DOHH2 (cell line): Measurements from ENCODE around the gene MBP.

Experiments
- H3F3A ChIP-seq: fragments of 200-600 bp; sonication (generic), shearing (Covaris generic); 2 replicates; pipeline ENCODE4 v1.6.0; 2016; ENCODE audit warnings: antibody characterized with exemption, mild to moderate bottlenecking; ENCODE audit not compliant: control insufficient read depth, insufficient read depth
- H3K27ac ChIP-seq: fragments of 200-600 bp; sonication (generic); 2 replicates; pipeline ENCODE4 v1.5.1; 2014; ENCODE audit warnings: low read depth, mild to moderate bottlenecking, low read length, moderate library complexity
- H3K27me3 ChIP-seq: fragments of 200-600 bp; sonication (generic); 2 replicates; pipeline ENCODE4 v1.6.1; 2014; ENCODE audit warnings: mild to moderate bottlenecking, low read length, mixed read lengths; ENCODE audit not compliant: control insufficient read depth
- H3K36me3 ChIP-seq: fragments of 200-600 bp; sonication (generic); 2 replicates; pipeline ENCODE4 v1.6.1; 2014; ENCODE audit warnings: mild to moderate bottlenecking, low read length, moderate library complexity, mixed read lengths; ENCODE audit not compliant: control insufficient read depth
- H3K4me1 ChIP-seq: fragments of 200-600 bp; sonication (generic); 2 replicates; pipeline ENCODE4 v1.6.1; 2014; ENCODE audit warnings: mild to moderate bottlenecking, low read length, mixed read lengths; ENCODE audit not compliant: control insufficient read depth
- H3K4me2 ChIP-seq: fragments of 200-600 bp; sonication (generic); 2 replicates; pipeline ENCODE4 v1.6.0; 2014; ENCODE audit warnings: mild to moderate bottlenecking, low read length, moderate library complexity
- H3K4me3 ChIP-seq: fragments of 200-600 bp; sonication (generic); 2 replicates; pipeline ENCODE4 v1.5.1; 2014; ENCODE audit warnings: mild to moderate bottlenecking, low read length, mixed read lengths
- H3K79me2 ChIP-seq: fragments of 200-600 bp; sonication (generic); 2 replicates; pipeline ENCODE4 v1.6.1; 2014; ENCODE audit warnings: mild to moderate bottlenecking, low read length, mixed read lengths; ENCODE audit not compliant: control insufficient read depth
- H3K9me2 ChIP-seq: fragments of 200-600 bp; sonication (generic); replicated peaks from 2 replicates; pipeline ENCODE4 v1.6.1; 2014; ENCODE audit warnings: mild to moderate bottlenecking, low read length, mixed read lengths; ENCODE audit not compliant: control insufficient read depth
- H3K9me3 ChIP-seq: fragments of 200-600 bp; sonication (generic); 2 replicates; pipeline ENCODE4 v1.6.1; 2014; ENCODE audit warnings: antibody characterized with exemption, low read length, mixed read lengths; ENCODE audit not compliant: control insufficient read depth, insufficient read depth
- H4K20me1 ChIP-seq: fragments of 200-600 bp; sonication (generic); 2 replicates; pipeline ENCODE4 v1.6.0; 2014; ENCODE audit warnings: low read depth, mild to moderate bottlenecking, antibody characterized with exemption, low read length, moderate library complexity; ENCODE audit not compliant: control insufficient read depth, insufficient read depth
- CTCF ChIP-seq: fragments of 200-600 bp; sonication (generic); IDR thresholded peaks from one replicate; pipeline ENCODE4 v1.5.1; 2014; ENCODE audit warnings: antibody characterized with exemption, mild to moderate bottlenecking, low read depth, low read length; ENCODE audit not compliant: poor library complexity, severe bottlenecking
- EZH2phosphoT487 ChIP-seq: fragments of 200-600 bp; sonication (generic); IDR thresholded peaks from 2 replicates; pipeline ENCODE4 v1.6.1; 2017; ENCODE audit warnings: borderline replicate concordance, mild to moderate bottlenecking, antibody characterized with exemption, low read length, moderate library complexity, mixed read lengths

The MBP gene

DNA sequence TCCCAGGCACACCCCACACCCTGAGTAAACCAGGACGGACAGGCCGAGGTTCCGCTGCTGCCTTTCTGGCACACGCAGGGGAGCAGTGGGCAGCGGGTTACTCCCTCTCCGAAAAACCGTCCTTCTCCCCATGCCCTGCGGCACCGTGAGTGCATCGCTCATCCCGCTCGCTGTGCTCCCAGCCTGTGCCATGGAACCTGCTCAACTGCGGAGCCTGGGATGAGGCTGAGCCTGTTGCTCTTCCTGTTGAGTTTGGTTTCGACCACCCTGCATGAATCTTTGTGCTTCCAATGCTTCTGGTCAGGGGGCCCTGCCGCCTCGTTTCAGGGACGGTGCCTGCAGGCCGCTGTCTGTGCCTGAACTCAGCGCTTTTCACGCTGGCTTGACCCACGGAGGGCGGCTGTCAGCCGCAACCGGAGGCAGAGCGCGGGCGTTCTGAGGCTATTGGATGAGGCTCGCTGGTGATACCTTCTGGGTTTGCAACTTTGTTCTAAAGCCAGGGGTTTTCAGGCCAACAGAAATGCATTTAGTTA is 106.7 kb downstream of the MBP start:
- H4K20me1 ChIP-seq = no peaks in the 10 kb centered on the region
- no peak overlapping the region for H3K4me2 ChIP-seq
- H3K9me3 ChIP-seq = no peaks in the 10 kb centered on the region
- no peak overlapping the region for H3K4me3 ChIP-seq
- no peak overlapping the region for H3K27ac ChIP-seq
- no peaks in the 10 kb centered on the region for H3F3A ChIP-seq
- peaks cover 25% of the 10 kb centered on the region for H3K4me1 ChIP-seq
- no peaks in the 10 kb centered on the region for H3K79me2 ChIP-seq
- H3K36me3 ChIP-seq = no peaks in the 10 kb centered on the region
- TF ChIP-seq EZH2phosphoT487 (no peak), CTCF (no peak)
- H3K9me2 ChIP-seq = no peaks in the 10 kb centered on the region
- no peaks in the 10 kb centered on the region for H3K27me3 ChIP-seq

GRCh38 chr18:77025123-77025522 is 107.5 kb downstream of the MBP start:
- no peaks in the 10 kb centered on the region for H3K9me3 ChIP-seq
- H4K20me1 ChIP-seq = no peaks in the 10 kb centered on the region
- TF ChIP-seq EZH2phosphoT487 = no peak
- TF ChIP-seq CTCF = no peak
- peaks cover 25% of the 10 kb centered on the region for H3K4me1 ChIP-seq
- H3K27me3 ChIP-seq = no peaks in the 10 kb centered on the region
- no peaks in the 10 kb centered on the region for H3F3A ChIP-seq
- no peak overlapping the region for H3K4me2 ChIP-seq
- no peaks in the 10 kb centered on the region for H3K79me2 ChIP-seq
- no peak overlapping the region for H3K27ac ChIP-seq
- H3K36me3 ChIP-seq = no peaks in the 10 kb centered on the region
- H3K9me2 ChIP-seq = no peaks in the 10 kb centered on the region
- H3K4me3 ChIP-seq = no peak overlapping the region

GRCh38 chr18:77024476-77024875 is 108.1 kb downstream of the MBP start:
- Histone ChIP-seq H3K27me3 (no peaks in the 10 kb centered on the region), H3K79me2 (no peaks in the 10 kb centered on the region), H3K4me1 (peaks cover 25% of the 10 kb centered on the region), H3K9me2 (no peaks in the 10 kb centered on the region), H4K20me1 (no peaks in the 10 kb centered on the region), H3K9me3 (no peaks in the 10 kb centered on the region), H3K4me2 (no peak overlapping the region), H3F3A (no peaks in the 10 kb centered on the region), H3K27ac (no peak overlapping the region), H3K36me3 (no peaks in the 10 kb centered on the region), H3K4me3 (no peak overlapping the region)
- no peak for TF ChIP-seq CTCF
- no peak for TF ChIP-seq EZH2phosphoT487
